ENCODE measurements around the gene TFDP1.

TFDP1 gene, protein sequence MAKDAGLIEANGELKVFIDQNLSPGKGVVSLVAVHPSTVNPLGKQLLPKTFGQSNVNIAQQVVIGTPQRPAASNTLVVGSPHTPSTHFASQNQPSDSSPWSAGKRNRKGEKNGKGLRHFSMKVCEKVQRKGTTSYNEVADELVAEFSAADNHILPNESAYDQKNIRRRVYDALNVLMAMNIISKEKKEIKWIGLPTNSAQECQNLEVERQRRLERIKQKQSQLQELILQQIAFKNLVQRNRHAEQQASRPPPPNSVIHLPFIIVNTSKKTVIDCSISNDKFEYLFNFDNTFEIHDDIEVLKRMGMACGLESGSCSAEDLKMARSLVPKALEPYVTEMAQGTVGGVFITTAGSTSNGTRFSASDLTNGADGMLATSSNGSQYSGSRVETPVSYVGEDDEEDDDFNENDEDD

DNA sequence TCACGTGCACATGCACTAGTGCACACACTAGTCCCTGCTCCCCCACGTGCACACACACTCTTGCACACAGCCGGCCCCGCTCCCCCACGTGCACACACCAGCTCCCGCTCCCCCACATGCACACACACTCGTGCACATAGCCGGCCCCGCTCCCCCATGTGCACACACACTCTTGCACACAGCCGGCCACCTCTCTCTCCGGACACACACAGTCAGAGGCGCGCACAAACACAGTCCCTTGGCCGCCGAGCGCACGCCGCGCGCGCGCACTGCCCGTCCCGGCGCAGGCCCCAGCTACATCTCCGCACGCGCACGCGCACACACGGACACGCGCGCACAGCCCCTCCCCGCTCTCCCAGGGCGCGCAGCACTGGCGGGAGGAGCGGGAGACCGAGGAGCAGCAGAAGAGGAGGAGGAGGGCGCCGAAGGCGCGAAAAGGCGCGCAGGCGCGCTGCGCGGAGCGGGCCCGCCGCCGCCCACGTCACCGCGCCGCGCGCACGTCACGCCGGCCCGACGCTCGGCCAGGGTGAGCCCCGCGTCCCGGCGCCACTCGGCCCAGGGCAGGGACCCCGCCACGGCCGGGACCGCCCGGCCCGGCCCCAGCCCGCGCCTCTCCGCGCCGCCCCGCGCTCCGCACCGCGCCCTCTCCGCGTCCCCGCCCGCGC is at the start of gene TFDP1:
Gene TFDP1, plus strand, starts transcription at position 549 of the 665 bp plus-strand sequence. CDS start 1,085 bp downstream, outside the sequence.
- DNase-seq (ENCODE audit: low spot score) = peak; percentile 96

DNA sequence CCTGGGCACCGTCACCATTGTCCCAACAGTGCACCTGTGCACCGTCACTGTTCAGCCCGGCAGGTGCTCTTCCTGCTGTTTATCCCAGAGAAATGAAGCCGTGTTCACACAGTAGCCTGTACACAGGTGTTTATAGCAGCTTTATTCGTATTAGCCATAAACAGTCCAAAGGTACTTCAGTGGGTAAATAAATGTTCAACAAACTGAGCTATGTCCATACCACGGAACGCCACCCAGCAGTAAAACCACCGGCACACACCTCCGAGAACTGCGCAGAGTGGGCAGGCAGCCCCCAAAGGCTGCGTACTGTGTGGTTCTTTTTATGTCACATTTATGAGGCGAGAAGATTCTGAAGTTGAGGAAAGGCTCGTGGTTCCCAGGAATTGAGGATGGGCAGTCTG is 49.2 kb upstream of the TFDP1 start:
- DNase-seq (ENCODE audit: low spot score) = no peak

DNA sequence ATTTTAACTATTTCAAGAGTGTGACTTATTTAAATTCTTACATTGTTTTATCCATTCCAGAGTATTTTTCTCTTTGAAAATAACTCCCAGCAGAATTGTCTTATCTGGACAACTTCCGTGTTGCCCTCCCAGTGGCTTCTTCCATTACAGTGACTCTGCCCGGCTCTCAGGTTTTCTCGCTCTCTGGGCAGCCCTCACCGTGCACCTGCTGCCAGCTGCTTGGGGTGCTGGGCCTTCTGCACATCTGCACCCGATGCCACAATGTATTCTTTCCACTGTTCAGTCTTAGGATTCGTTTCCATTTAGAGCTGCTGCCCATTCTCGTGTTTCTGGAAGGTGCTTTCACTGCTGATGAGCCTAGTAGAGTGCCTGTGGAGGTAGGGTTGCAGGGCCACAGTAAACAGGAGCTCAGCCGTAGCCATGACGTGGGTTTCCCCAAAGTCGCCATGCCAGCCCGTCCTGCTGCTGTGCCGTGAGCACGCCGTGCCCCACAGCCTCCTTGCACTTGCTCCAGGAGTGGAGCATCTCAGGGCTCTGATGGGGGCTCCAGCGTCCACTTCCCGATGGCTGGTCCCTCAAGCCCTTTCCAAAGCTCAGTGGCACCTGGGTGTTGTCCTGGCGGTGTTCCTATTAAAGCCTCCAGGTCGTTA is 48.0 kb upstream of the TFDP1 start:
- DNase-seq (ENCODE audit: low spot score) = no peak

DNA sequence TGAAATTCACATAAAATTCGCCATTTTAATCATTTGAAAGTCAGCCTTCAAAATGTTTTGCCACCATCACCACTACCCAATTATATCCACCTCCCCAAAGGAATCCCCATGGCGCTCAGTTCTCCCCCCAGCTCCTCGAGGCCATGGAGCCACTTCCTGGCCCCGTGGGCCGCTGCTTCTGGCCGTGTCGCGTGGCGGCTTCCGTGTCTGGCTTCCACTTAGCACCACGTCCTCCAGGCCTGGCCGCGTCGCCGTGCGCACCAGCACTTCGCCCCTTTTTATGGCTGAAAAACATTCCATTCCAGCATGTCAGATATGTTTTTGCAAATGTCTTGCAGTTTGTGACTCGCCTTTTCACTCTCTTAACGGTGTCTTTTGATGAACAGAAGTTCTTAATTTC is 47.3 kb upstream of the TFDP1 start:
- DNase-seq (ENCODE audit: low spot score) = no peak

DNA sequence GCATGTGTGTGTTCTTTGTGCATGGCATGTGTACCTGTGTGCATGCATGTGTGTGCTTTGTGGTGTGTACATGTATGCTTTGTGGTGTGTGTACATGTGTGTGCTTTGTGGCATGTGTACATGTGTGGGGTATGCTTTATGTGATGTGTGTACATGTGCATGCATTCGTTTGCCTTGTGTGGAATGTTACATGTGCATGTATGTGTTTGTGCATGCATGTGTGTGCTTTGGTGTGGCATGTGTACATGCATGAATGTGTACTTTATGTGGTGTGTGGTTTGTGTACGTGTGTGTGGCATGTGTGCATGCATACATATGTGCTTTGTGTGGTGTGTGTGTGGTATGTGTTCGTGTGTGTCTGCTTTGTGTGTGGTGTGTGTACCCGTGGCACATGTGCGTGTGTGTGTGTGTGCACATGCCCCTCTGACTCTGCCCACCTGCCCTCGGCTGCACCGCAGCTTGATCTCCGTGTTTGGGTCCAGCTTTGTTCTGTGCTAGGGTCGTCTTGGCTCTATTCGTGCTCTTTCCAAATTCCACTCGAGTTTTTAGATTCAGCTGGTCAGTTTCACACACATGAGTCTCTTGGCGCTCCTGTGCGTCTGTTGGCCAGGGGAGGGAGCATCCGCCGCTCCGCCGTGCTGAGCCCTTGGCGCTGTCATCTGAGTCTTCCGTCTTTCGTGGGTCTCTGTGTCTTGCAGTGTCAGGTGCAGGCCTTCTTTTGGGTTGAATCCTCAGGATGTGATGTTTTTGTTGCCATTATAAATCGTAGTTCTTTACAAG is 46.5 kb upstream of the TFDP1 start:
- no peak for DNase-seq (ENCODE audit: low spot score)

DNA sequence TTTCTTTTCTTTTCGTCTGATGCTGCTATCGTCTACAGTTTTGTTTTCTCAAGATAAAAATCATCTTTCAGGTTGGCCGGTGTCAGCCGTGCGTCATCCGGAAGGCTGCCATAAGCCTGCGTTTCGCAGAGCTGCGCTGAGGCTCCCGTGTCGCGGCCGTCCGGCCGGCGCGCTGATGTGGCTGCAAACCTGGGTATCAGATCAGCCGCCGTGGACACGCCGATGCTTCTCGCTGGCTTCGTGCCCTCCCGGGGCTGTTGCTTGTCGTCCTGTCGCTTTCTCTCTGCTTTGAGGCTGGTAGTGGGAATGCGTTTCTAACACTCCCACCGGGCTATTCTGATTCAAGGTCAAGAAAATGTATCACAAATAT is 45.9 kb upstream of the TFDP1 start:
- DNase-seq (ENCODE audit: low spot score) = no peak

DNA sequence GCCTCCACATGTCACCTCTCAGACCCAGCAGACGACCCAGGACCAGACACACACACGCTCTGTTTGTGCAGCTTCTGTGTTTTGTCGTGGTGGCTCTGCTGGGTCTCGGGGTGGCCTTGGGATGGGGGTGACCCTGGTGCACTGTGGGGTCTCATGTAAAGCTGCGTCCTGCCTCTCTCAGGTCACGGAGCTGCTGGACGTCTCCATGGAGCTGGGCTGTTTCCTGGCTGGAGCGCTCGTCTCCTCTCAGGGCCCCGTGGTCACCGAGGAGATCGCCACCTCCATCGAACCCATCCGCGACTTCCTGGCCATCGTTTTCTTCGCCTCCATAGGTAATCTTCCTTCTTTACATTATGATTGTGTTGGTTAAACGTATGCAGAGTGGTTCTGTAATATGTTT is 45.4 kb upstream of the TFDP1 start:
- DNase-seq (ENCODE audit: low spot score) = no peak

DNA sequence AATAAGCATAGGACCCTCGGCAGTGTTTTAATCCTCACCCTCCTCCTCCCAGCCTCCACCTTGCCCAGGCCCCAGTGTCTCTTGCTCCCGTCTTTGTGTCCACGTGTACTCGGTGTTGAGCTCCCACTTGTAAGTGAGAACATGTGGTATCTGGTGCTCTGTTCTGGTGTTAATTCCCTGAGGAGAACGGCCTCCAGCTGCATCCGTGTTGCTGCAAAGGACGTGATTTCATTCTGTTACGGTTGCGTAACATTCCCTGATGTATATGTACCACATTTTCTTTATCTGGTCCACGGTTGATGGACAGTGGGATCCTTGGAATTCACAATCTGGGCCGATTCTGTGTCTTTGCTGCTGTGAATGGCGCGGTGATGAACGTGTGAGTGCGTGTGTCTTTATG is 44.7 kb upstream of the TFDP1 start:
- DNase-seq (ENCODE audit: low spot score) = no peak

DNA sequence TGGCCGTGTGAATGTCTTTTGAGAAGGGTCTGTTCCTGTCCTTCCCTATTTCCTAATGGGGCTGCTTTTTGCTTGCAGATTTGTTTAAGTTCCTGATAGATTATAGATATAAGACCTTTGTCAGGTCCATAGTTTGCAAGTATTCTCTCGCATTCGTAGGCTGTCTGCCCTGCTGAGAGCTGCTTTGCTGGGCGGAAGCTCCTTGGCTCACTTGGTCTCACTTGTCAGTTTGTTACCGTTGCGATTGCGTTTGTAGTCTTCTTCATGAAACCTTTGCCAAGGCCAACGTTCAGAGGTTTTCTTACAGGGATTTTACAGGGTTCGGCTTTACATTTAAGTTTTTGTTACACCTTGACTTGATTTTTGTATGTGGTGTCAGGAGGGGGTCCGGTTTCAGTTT is 44.0 kb upstream of the TFDP1 start:
- DNase-seq (ENCODE audit: low spot score) = no peak

DNA sequence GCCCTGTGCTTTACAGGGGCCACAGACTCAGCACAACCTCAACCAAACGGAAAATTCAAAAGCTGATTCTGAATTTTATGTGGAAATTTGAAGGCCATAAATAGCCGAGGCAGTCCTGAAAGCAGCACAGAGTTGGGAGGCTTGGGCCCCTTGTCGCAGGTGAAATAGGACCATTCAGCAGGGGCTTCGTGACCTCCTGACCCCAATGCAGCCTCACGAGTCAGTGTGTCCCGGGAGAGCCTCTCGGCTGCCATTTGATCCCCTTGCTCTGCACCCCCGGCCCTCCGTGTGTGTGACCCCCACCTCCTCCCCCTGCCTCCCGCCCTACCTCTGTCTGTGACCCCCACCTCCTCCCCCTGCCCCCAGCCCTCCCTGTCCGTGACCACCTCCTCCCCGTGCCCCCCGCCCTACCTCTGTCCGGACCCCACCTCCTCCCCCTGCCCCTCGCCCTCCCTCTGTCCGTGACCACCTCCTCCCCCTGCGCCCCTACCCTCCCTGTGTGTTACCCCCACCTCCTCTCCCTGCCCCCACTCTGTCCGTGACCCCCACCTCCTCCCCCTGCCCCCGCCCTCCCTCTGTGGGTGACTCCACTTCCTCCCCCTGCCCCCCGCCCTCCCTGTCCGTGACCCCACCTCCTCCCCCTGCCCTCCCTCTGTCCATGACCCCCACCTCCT is 41.7 kb upstream of the TFDP1 start:
- DNase-seq (ENCODE audit: low spot score) = no peak

DNA sequence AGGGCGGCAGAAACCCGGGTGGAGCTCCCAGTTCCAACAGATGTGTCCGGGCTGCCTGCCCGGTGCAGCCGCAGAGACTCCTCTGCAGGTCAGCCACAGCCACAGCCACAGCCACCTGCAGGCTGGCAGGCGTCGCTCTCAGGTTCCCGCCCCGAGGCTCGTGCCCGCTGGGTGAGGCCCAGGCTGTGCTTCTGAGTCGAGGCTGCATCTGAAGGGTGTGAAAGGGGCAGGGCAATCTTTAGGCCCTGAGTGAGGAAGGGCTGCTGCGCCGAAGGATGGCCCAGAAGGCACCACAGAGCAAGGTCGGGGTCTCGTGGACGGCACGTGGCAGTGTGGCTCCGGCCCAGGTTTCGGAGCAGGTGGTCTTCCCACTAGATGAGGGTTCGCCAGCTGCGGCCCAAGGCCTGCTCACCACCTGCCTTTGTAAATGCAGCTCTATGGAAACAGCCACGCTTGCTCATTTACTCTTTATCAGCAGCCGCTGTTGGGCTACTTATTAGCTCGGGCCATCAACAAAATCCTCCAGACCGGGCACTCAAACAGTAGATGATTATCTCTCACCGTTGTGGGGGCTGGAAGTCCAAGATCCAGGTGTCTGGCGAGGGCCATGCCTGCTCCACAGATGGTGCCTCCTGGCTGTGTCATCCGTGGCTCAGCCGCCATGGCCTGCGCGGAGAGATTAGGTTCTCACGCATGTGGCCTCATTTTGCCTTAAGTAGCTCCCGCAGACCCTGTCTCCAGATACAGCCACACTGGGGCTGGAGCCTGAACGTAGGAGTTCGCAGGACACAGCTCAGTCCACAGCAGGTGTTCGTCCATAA is 40.3 kb upstream of the TFDP1 start:
- DNase-seq (ENCODE audit: low spot score) = no peak

DNA sequence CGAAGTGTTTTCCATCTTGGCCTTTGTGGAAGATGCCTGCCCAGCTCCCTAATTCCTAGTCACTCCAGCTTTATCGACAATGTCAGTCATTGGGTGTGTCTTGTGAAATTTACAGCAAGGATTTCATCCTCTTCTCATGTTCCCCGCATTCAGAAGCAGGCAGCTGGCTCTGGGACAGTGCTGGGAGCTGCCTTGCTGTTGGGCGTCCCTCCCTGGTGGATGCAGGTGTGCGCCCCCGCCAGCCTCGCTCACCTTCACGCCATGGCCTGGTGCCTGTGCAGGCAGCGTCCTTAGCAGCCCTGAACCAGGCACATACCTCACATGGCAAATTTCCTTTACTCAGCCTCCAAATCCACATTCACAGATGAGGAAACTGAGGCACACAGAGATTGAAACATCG is 39.7 kb upstream of the TFDP1 start:
- no peak for DNase-seq (ENCODE audit: low spot score)

DNA sequence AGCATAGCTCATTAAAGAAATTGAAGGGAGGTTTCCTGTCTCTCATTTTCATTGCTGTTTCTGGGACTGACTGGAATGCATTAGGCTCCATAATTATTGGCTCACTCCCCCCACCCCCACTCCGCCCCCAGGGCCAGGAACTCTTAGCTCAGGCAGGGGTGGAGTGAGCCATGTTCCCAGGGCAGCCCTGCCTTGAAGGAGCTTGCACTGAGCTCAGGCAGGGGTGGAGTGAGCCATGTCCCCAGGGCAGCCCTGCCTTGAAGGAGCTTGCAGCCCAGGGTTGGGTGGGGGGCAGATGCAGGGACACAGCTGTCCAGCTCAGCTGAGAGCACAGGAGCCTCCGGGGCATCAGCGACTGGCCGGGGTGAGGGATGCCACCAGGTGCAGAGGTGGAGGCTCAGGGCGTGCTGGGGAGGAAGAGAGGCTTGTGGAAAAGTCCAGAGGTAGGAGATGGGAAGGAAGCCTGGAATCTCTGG is 39.1 kb upstream of the TFDP1 start:
- no peak for DNase-seq (ENCODE audit: low spot score)

DNA sequence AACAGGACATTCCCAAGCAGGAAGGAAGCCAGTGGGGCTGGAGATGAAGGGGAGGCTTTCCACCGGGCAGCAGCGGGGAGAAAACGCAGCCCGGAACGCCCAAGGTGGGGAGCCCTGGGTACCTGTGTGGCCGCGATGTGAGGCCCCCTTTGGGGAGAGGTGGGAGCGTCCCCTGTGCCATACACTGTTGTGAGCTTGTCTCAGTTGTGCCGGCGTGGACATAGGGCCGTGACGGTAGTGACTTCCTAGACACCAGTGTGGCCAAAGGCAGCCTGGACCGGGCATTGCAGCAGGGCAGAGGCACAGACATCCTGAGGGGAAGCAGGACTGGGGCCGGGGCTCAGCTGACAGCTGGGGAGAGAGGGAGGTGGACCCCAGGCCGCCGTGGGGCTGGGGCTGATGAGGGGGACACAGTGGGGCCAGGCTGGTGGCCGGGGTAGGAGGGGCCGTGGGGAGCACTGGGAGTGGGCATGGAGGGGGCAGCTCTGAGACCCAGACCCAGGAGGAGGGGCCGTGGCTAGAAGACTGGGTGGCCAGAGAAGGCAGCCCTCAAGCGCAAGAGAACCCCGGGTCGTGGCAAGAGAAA is 38.5 kb upstream of the TFDP1 start:
- DNase-seq (ENCODE audit: low spot score) = no peak

DNA sequence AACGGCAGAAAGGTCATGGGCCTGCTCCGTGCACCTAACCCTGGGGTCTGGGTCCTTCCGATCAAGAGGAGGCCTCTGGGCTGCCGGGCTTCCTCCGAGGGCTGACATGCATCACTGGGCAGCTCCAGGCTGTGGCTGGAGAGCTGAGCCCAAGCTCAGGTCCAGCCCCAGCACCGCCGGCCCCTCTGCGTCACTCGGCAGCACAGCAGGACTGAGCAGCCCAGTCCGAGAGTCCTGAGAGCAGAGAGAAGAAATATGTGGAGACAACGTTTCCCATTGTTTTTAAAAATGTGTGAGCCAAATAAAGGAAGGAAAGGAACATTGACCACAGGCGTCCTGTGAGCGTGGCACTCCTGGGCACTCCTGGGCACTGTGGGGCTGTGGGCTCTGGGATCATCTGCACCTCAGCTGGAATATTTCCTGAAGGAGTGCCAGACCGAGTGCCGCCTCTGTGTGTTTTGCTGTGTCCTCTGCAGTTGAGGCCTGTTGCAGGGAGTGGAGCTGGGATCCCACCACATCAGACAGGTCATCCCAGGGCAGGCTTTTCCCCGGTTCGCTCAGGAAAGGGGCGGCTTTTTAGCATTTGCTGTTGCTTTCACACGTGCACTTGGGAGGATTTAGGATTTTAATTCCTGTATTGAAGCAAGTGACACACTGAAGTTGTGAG is 37.8 kb upstream of the TFDP1 start:
- DNase-seq (ENCODE audit: low spot score) = no peak

DNA sequence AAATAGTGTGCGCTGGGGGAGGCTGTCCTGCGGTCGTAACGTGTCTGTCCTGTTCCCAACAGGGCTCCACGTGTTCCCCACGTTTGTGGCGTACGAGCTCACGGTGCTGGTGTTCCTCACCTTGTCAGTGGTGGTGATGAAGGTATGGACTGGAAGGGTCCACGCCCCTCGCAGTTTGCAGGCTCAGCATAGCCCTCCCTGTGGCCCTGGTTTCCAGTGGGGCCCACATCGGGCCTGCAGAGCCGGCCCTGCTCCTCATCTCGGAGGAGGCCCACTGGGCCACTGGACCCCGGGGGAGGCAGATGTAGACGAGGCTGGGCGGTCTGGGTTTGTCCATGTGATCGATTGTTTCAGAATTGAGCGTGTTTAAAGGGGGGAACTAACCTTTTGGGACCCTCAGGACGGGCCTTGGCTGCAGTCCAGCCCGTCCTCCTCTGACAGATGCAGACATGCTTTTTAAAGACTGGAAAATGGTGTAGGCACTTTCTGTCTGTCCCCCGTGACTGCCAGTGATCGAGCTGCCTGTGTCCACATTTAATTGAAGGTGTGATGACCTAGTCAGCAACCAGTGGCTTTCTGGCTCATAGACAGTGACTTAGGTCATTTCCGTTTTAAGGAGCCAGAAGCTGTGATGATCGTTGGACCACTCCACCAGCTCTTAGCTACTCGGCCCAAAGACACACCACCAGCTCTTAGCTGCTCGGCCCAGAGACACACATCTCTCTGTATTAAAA is 37.1 kb upstream of the TFDP1 start:
- DNase-seq (ENCODE audit: low spot score) = no peak

DNA sequence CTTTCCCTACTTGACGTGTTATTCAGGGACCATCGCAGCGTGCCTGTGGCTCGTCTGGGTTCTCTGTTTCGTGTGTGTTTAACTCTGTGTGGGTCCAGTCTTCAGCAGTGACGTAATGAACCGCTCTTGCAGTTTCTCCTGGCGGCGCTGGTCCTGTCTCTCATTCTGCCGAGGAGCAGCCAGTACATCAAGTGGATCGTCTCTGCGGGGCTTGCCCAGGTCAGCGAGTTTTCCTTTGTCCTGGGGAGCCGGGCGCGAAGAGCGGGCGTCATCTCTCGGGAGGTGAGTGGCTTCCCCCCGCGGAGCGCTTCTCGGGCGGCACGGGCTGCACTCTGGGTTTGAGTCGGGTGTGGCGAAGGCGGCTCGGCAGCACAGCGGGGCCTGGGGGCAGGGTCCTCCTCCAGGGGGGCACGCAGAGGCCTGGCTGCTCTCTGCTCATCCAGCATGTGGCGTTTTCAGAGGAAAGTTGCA is 36.3 kb upstream of the TFDP1 start:
- no peak for DNase-seq (ENCODE audit: low spot score)

DNA sequence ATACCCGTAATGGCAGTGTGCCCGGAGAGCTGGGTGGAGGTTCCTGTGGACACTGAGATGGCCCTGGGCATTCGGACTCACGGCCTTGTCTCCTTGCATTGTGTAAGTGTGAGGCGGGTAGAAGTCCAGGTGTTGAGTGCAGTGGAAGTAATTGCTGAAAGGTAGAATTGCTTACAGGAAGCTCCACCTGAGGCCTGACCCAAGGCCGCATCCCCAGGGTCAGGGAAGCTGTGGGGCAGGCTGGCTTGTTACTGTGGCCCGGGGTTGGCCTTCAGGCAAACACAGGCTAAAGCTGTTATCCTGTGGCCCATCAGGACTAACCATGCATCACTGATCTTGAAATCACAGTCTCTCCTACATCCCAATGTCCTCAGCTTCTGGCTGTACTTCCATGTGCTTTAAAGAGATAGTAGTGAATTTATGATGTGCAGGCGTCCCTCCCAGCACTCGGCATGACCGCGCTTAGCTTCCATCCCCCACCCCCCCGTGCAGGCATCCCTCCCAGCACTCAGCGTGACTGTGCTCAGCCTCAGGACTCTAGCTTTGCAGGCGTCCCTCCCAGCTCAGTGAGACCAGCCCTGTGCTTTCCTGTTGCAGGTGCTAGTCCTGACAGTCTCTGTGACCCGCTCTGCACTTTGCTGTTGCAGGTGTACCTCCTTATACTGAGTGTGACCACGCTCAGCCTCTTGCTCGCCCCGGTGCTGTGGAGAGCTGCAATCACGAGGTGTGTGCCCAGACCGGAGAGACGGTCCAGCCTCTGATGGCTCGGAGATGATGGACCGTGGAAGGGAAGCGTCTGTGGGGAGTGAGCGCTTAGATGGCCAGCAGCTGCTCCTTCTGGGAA is 35.6 kb upstream of the TFDP1 start:
- DNase-seq (ENCODE audit: low spot score) = no peak
